GM12872 (cell line): ENCODE data around the gene PLA2G2F.

Source experiments
- TF ChIP-seq, protein P1 (sequence below): IDR thresholded peaks from 3 replicates; pipeline ENCODE4 v1.5.1; 2011; ENCODE audit warnings: low read depth, mild to moderate bottlenecking, low read length, moderate library complexity; ENCODE audit not compliant: insufficient read depth

The PLA2G2F gene

GRCh38 chr1:20125100-20125499 is 14.0 kb upstream of the PLA2G2F start:
- TF ChIP-seq, protein P1, sequence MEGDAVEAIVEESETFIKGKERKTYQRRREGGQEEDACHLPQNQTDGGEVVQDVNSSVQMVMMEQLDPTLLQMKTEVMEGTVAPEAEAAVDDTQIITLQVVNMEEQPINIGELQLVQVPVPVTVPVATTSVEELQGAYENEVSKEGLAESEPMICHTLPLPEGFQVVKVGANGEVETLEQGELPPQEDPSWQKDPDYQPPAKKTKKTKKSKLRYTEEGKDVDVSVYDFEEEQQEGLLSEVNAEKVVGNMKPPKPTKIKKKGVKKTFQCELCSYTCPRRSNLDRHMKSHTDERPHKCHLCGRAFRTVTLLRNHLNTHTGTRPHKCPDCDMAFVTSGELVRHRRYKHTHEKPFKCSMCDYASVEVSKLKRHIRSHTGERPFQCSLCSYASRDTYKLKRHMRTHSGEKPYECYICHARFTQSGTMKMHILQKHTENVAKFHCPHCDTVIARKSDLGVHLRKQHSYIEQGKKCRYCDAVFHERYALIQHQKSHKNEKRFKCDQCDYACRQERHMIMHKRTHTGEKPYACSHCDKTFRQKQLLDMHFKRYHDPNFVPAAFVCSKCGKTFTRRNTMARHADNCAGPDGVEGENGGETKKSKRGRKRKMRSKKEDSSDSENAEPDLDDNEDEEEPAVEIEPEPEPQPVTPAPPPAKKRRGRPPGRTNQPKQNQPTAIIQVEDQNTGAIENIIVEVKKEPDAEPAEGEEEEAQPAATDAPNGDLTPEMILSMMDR, result no peak

- TF ChIP-seq, protein P1, result no peak
These were observed 12.9 kb upstream of the PLA2G2F start for GRCh38 chr1:20126041-20126805.

DNA sequence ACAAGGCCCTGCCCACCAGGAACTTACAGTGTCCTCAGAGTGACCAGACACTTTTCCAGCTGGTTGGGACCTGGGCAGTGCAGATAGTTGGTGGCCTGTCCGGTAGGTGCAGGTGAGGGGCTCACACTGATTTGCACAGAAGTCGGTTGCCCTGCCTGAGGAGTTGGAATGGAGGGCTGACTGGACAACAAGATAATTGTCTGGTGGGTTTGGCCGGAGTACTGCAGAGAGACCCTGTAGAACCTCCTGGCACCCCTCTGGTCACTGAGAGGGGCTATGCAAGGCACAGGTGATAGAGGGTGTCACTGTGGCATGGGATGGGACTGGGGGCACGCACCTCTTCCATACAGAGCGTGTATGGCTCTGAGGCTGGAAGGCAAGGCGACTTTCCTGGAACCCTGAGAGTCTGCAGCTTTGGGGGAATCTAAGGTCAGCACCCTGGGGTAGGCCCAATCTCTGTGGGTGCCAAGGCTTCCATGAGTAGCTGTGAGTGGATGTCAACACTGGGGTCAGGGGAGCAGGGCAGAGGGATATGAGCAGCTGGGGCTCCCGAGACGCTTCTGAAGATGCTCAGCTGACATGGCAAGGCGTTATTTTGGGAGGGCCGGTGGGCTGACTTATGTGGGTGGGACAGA is 12.2 kb upstream of the PLA2G2F start:
- TF ChIP-seq, protein P1, result no peak

DNA sequence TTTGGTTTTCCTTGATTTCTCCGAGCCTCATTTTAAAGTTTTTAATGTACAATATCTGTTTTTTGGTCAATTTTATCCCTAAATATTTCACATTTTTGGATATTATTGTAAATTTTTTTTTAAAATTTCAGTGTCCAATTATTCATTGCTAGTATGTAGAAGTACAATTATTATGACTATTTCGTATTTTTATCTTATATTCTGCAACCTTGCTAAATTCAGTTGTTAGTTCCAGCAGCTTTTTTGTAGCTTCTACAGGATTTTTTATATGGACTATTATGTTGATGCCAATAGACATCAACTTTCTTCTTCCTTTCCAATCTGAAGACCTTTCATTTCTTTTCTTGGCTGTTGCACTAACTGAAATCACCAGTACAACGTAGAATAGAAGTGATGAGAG is 4.1 kb upstream of the PLA2G2F start:
- TF ChIP-seq, protein P1, result no peak

- TF ChIP-seq, protein P1, result no peak
These were observed 2.9 kb upstream of the PLA2G2F start for GRCh38 chr1:20136249-20136648.

- TF ChIP-seq, protein P1, result no peak
These were observed 2.1 kb upstream of the PLA2G2F start for GRCh38 chr1:20137055-20137454.

DNA sequence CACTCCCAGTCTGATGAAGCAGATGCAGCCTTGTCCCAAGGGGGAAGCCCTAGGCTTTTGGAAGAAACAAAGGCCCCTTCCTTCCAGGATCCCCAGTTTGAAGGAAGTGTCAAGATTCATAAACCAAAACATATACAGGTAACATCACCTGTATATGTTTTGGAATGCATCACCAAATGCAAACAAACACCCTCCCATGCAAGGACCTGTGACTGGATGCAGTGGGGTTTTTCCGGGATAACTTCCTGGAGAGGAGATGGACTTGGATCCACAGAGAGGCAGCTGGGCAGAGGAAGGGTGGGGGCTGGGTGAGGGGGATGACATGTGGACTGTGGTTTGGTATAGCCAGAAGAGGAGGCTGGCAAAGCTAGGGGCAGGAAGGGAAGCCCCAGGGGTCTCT is 1.5 kb upstream of the PLA2G2F start:
- TF ChIP-seq, protein P1, result no peak
